ENCODE data around the gene CACNB1.

The CACNB1 gene

DNA sequence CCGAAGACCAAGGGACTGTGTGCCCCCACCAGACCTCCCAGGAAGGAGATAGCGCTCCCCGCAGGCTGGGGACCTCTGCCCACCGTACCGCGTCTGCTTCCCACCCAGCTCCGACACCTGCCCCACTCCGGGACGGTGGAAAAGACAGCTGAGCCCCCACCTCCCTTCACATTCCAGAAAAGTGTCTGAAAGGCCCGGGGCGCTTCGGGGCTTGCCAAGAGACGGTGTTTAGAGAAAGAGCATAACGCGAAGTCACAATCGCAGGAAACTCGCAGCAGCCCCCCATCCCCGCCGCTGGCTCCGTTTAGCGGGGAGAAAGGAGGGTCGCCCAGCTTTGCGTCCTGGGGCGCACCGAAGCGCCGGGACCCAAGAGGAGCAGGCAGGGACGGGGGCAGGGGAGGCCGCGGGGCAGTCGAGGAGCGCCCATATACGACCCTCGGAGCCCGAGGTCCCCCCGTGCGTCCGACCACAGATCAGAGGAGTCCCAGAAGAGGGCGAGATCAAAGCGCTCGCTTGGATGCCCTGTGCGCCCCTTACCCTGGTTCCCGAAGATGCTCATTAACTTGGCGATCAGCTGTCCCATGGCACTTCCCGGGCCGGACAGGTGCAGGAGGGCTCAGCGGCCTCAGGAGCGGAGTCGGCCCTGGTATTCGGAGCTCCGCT lies 32.2 kb downstream of the CACNB1 start:
- H3K4me3 ChIP-seq (ENCODE audit: low read depth, low read length), result no peak overlapping the region
- TF ChIP-seq ZNF354C (tag by site-specific recombination; IDR thresholded peaks at IDR 0.05; ENCODE audit: borderline replicate concordance, low read depth) (no peak), ZNF391 (tag by site-specific recombination; IDR thresholded peaks at IDR 0.05; ENCODE audit: borderline replicate concordance, low read depth) (no peak), GLIS2 (tag by site-specific recombination; IDR thresholded peaks at IDR 0.05) (0 out of 2 replicates have a peak, but pooled peaks have one; percentile 3)
- CTCF ChIA-PET, result interaction anchor here (0.6 to 7.0 kb wide), 46 partner anchors 9 to 502 kb away, joined by 3 to 183 read pairs (median 4); partner anchors contain the start of genes PLXDC1 and STAC2
- H3K36me3 ChIP-seq (ENCODE audit: control insufficient read depth in 2 of 2, insufficient read depth in 1 of 2, low read length in 2 of 2), result no peaks in the 10 kb centered on the region
- no peak overlapping the region for H3K27ac ChIP-seq (ENCODE audit: extremely low read depth, low read depth, low read length)
- POLR2A ChIA-PET, result interaction anchor here (0.7 to 1.9 kb wide), 14 partner anchors 8 to 311 kb away, joined by 3 to 25 read pairs (median 4); partner anchors contain the start of genes LASP1, RPL19, RPL23 and STAC2
- H3K4me1 ChIP-seq (ENCODE audit: control insufficient read depth, insufficient read depth, low read length), result 0 out of 2 replicates have a peak, but pooled peaks cover 4% of the 10 kb centered on the region
- H3K9me3 ChIP-seq (ENCODE audit: control insufficient read depth, insufficient read depth, low read depth, low read length), result no peaks in the 10 kb centered on the region

DNA sequence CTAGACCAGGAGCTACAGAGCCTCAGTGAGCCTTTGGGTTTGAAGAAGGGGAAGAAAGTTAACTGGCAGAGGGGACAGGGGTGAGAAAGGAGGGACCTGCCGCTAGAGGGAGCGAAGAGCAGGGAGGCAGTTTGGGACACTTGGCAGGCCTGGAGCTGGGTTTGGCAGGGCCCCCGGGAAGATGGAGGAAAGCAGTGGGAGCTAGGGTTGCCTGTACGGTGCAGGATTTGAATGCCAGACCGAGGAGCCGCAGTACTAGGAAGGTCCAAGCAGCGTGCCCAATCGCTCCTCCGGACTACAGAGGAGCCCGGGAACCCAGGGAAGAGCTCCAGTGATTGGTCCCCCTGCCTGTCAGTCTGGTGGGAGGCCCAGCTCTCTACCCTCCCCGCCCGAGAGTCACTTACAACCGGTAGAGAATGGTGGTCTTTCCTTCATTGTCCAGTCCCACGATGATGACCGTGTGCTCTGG lies 32.8 kb downstream of the CACNB1 start:
- ChIA-PET POLR2A (interaction anchor here (0.7 to 1.9 kb wide), 13 partner anchors 9 to 311 kb away, joined by 3 to 25 read pairs (median 4); partner anchors contain the start of genes LASP1, RPL19, RPL23 and STAC2), CTCF (interaction anchor here (0.6 to 7.0 kb wide), 51 partner anchors 9 to 1863 kb away, joined by 3 to 183 read pairs (median 4); partner anchors contain the start of genes CDK12, PLXDC1 and STAC2)
- H3K36me3 ChIP-seq (ENCODE audit: control insufficient read depth in 2 of 2, insufficient read depth in 1 of 2, low read length in 2 of 2), result no peaks in the 10 kb centered on the region
- no peak overlapping the region for H3K27ac ChIP-seq (ENCODE audit: extremely low read depth, low read depth, low read length)
- no peaks in the 10 kb centered on the region for H3K9me3 ChIP-seq (ENCODE audit: control insufficient read depth, insufficient read depth, low read depth, low read length)
- 0 out of 2 replicates have a peak, but pooled peaks cover 4% of the 10 kb centered on the region for H3K4me1 ChIP-seq (ENCODE audit: control insufficient read depth, insufficient read depth, low read length)
- H3K4me3 ChIP-seq (ENCODE audit: low read depth, low read length), result no peak overlapping the region
- TF ChIP-seq ZNF600 (tag by site-specific recombination; IDR thresholded peaks at IDR 0.05), result peak; percentile 60
- no peak for TF ChIP-seq SETDB1 (IDR thresholded peaks at IDR 0.05; ENCODE audit: insufficient read length, low read length)
- TF ChIP-seq, protein P1, sequence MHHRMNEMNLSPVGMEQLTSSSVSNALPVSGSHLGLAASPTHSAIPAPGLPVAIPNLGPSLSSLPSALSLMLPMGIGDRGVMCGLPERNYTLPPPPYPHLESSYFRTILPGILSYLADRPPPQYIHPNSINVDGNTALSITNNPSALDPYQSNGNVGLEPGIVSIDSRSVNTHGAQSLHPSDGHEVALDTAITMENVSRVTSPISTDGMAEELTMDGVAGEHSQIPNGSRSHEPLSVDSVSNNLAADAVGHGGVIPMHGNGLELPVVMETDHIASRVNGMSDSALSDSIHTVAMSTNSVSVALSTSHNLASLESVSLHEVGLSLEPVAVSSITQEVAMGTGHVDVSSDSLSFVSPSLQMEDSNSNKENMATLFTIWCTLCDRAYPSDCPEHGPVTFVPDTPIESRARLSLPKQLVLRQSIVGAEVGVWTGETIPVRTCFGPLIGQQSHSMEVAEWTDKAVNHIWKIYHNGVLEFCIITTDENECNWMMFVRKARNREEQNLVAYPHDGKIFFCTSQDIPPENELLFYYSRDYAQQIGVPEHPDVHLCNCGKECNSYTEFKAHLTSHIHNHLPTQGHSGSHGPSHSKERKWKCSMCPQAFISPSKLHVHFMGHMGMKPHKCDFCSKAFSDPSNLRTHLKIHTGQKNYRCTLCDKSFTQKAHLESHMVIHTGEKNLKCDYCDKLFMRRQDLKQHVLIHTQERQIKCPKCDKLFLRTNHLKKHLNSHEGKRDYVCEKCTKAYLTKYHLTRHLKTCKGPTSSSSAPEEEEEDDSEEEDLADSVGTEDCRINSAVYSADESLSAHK (tag by site-specific recombination; IDR thresholded peaks at IDR 0.05), result peak; percentile 31; the same call in 1 of the 2 replicates
- TF ChIP-seq TRIM28 (IDR thresholded peaks at IDR 0.05; ENCODE audit: borderline replicate concordance, low read length), result 0 out of 2 replicates have a peak, but pooled peaks have one; percentile 42
- no peak for TF ChIP-seq ZNF747 (tag by site-specific recombination; IDR thresholded peaks at IDR 0.05)
- no peak for TF ChIP-seq SCRT1 (tag by site-specific recombination; IDR thresholded peaks at IDR 0.05; ENCODE audit: borderline replicate concordance)
- TF ChIP-seq IKZF3 (tag by site-specific recombination; IDR thresholded peaks at IDR 0.05), result peak; percentile 90
- 0 out of 2 replicates have a peak, but pooled peaks have one; percentile 17 for TF ChIP-seq ZNF391 (tag by site-specific recombination; IDR thresholded peaks at IDR 0.05; ENCODE audit: borderline replicate concordance, low read depth)
- TF ChIP-seq KLF10 (tag by site-specific recombination; IDR thresholded peaks at IDR 0.05), result no peak
- no peak for TF ChIP-seq KLF7 (tag by site-specific recombination; IDR thresholded peaks at IDR 0.05; ENCODE audit: borderline replicate concordance)
- no peak for TF ChIP-seq ZNF112 (tag by site-specific recombination; IDR thresholded peaks at IDR 0.05)
- peak; percentile 44 for TF ChIP-seq GLIS2 (tag by site-specific recombination; IDR thresholded peaks at IDR 0.05)
- no peak for TF ChIP-seq ZNF623 (tag by site-specific recombination; IDR thresholded peaks at IDR 0.05)
- TF ChIP-seq ZNF707 (tag by site-specific recombination; IDR thresholded peaks at IDR 0.05), result no peak
- no peak for TF ChIP-seq ZBTB1 (tag by site-specific recombination; IDR thresholded peaks at IDR 0.05)
- TF ChIP-seq, protein P2, sequence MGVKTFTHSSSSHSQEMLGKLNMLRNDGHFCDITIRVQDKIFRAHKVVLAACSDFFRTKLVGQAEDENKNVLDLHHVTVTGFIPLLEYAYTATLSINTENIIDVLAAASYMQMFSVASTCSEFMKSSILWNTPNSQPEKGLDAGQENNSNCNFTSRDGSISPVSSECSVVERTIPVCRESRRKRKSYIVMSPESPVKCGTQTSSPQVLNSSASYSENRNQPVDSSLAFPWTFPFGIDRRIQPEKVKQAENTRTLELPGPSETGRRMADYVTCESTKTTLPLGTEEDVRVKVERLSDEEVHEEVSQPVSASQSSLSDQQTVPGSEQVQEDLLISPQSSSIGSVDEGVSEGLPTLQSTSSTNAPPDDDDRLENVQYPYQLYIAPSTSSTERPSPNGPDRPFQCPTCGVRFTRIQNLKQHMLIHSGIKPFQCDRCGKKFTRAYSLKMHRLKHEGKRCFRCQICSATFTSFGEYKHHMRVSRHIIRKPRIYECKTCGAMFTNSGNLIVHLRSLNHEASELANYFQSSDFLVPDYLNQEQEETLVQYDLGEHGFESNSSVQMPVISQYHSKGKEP (tag by site-specific recombination; IDR thresholded peaks at IDR 0.05), result no peak
- TF ChIP-seq ZNF510 (tag by site-specific recombination; IDR thresholded peaks at IDR 0.05; ENCODE audit: insufficient replicate concordance), result no peak
- no peak for TF ChIP-seq ZNF239 (tag by site-specific recombination; IDR thresholded peaks at IDR 0.05)
- peak; percentile 61 for TF ChIP-seq ZNF654 (tag by site-specific recombination; IDR thresholded peaks at IDR 0.05; ENCODE audit: low read depth)
- TF ChIP-seq, protein P3, sequence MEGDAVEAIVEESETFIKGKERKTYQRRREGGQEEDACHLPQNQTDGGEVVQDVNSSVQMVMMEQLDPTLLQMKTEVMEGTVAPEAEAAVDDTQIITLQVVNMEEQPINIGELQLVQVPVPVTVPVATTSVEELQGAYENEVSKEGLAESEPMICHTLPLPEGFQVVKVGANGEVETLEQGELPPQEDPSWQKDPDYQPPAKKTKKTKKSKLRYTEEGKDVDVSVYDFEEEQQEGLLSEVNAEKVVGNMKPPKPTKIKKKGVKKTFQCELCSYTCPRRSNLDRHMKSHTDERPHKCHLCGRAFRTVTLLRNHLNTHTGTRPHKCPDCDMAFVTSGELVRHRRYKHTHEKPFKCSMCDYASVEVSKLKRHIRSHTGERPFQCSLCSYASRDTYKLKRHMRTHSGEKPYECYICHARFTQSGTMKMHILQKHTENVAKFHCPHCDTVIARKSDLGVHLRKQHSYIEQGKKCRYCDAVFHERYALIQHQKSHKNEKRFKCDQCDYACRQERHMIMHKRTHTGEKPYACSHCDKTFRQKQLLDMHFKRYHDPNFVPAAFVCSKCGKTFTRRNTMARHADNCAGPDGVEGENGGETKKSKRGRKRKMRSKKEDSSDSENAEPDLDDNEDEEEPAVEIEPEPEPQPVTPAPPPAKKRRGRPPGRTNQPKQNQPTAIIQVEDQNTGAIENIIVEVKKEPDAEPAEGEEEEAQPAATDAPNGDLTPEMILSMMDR (tag by site-specific recombination; IDR thresholded peaks at IDR 0.05), result peak; percentile 90
- TF ChIP-seq, protein P4, sequence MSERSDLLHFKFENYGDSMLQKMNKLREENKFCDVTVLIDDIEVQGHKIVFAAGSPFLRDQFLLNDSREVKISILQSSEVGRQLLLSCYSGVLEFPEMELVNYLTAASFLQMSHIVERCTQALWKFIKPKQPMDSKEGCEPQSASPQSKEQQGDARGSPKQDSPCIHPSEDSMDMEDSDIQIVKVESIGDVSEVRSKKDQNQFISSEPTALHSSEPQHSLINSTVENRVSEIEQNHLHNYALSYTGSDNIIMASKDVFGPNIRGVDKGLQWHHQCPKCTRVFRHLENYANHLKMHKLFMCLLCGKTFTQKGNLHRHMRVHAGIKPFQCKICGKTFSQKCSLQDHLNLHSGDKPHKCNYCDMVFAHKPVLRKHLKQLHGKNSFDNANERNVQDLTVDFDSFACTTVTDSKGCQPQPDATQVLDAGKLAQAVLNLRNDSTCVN (tag by site-specific recombination; optimal IDR thresholded peaks at IDR 0.05), result no peak
- peak; percentile 56; the same call in 1 of the 2 replicates for TF ChIP-seq ZNF76 (tag by site-specific recombination; IDR thresholded peaks at IDR 0.05; ENCODE audit: borderline replicate concordance, low read depth)
- TF ChIP-seq, protein P5, sequence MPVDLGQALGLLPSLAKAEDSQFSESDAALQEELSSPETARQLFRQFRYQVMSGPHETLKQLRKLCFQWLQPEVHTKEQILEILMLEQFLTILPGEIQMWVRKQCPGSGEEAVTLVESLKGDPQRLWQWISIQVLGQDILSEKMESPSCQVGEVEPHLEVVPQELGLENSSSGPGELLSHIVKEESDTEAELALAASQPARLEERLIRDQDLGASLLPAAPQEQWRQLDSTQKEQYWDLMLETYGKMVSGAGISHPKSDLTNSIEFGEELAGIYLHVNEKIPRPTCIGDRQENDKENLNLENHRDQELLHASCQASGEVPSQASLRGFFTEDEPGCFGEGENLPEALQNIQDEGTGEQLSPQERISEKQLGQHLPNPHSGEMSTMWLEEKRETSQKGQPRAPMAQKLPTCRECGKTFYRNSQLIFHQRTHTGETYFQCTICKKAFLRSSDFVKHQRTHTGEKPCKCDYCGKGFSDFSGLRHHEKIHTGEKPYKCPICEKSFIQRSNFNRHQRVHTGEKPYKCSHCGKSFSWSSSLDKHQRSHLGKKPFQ (tag by site-specific recombination; IDR thresholded peaks at IDR 0.05), result no peak

Data from HEK293 (cell line).